ENCODE data around the gene CASK.

DNA sequence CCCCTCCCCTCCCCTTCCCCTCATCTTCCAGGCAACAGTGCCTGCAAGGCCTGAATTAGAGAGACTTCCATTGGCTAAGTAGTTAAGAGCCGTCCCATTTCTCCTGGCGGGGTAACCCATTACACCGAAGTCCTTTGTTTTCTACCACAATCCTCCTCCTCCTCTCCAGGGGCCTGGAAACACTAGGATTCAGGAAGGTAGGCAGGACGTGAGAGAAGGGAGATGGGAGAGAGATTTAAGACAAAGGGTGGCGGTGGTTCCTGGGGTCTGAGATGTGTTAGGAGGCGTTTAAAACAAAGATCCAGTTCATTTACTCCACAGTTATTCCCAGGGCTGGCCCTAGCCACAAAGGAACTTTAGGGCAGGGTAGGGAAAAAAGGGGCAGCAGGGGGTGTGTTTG, 448.2 kb downstream of the CASK start:
- TF ChIP-seq POLR2AphosphoS5 (IDR thresholded peaks at IDR 0.05) (no peak), POLR2A (IDR thresholded peaks at IDR 0.05) (no peak)
